ENCODE data around the gene MYL10. TPM values are rescaled to one million over a fixed set of nuclear protein-coding genes. Genes with fewer than 3 reads are reported as not detected.

Gene MYL10
- total RNA-seq, 1 donor: not detected

GRCh38 chr7:101598422-101598985 lies 30.6 kb downstream of the MYL10 start:
- no peaks in the 10 kb centered on the region for H3K79me2 ChIP-seq (ENCODE audit: insufficient read depth, low read length)
- H4K20me1 ChIP-seq (ENCODE audit: insufficient read depth, low read length): no peaks in the 10 kb centered on the region
- H3K36me3 ChIP-seq (ENCODE audit: insufficient read depth, low read length): no peaks in the 10 kb centered on the region
- no peak for TF ChIP-seq CTCF (IDR thresholded peaks at IDR 0.05; ENCODE audit: extremely low read depth, low read depth, low read length)
- no peaks in the 10 kb centered on the region for H3K4me1 ChIP-seq (ENCODE audit: insufficient read depth, low read length)
- no peak overlapping the region for H3K27ac ChIP-seq (ENCODE audit: low read depth, low read length)
- H2AFZ ChIP-seq (ENCODE audit: low read length): no peak overlapping the region
- no peak overlapping the region for H3K4me3 ChIP-seq (ENCODE audit: insufficient read depth, low read length)
- peaks cover 21% of the 10 kb centered on the region for H3K27me3 ChIP-seq (ENCODE audit: insufficient read depth, low read length)
- no peak for DNase-seq (ENCODE audit: insufficient read length, low spot score, missing footprints)
- no peaks in the 10 kb centered on the region for H3K9me3 ChIP-seq (ENCODE audit: low read depth, low read length)
- H3K4me2 ChIP-seq (ENCODE audit: insufficient read depth, low read length): no peak overlapping the region

- Histone ChIP-seq H3K27me3 (ENCODE audit: insufficient read depth, low read length) (peaks cover 21% of the 10 kb centered on the region), H2AFZ (ENCODE audit: low read length) (no peak overlapping the region), H3K36me3 (ENCODE audit: insufficient read depth, low read length) (no peaks in the 10 kb centered on the region), H3K4me2 (ENCODE audit: insufficient read depth, low read length) (no peak overlapping the region), H3K4me3 (ENCODE audit: insufficient read depth, low read length) (no peak overlapping the region), H3K79me2 (ENCODE audit: insufficient read depth, low read length) (no peaks in the 10 kb centered on the region), H4K20me1 (ENCODE audit: insufficient read depth, low read length) (no peaks in the 10 kb centered on the region), H3K9me3 (ENCODE audit: low read depth, low read length) (no peaks in the 10 kb centered on the region), H3K27ac (ENCODE audit: low read depth, low read length) (no peak overlapping the region), H3K4me1 (ENCODE audit: insufficient read depth, low read length) (no peaks in the 10 kb centered on the region)
- TF ChIP-seq CTCF (IDR thresholded peaks at IDR 0.05; ENCODE audit: extremely low read depth, low read depth, low read length): no peak
- peak; percentile 76 for DNase-seq (ENCODE audit: insufficient read length, low spot score, missing footprints)
Observed at GRCh38 chr7:101597941-101598340, 31.2 kb downstream of the MYL10 start.

GRCh38 chr7:101596898-101597297 lies 32.2 kb downstream of the MYL10 start:
- Histone ChIP-seq H3K27ac (ENCODE audit: low read depth, low read length) (no peak overlapping the region), H3K79me2 (ENCODE audit: insufficient read depth, low read length) (no peaks in the 10 kb centered on the region), H3K4me1 (ENCODE audit: insufficient read depth, low read length) (no peaks in the 10 kb centered on the region), H4K20me1 (ENCODE audit: insufficient read depth, low read length) (no peaks in the 10 kb centered on the region), H3K36me3 (ENCODE audit: insufficient read depth, low read length) (no peaks in the 10 kb centered on the region), H3K4me2 (ENCODE audit: insufficient read depth, low read length) (no peak overlapping the region), H3K27me3 (ENCODE audit: insufficient read depth, low read length) (peaks cover 18% of the 10 kb centered on the region), H3K4me3 (ENCODE audit: insufficient read depth, low read length) (no peak overlapping the region), H3K9me3 (ENCODE audit: low read depth, low read length) (no peaks in the 10 kb centered on the region), H2AFZ (ENCODE audit: low read length) (no peak overlapping the region)
- no peak for TF ChIP-seq CTCF (IDR thresholded peaks at IDR 0.05; ENCODE audit: extremely low read depth, low read depth, low read length)
- no peak for DNase-seq (ENCODE audit: insufficient read length, low spot score, missing footprints)

GRCh38 chr7:101595766-101596537 lies 33.1 kb downstream of the MYL10 start:
- H3K36me3 ChIP-seq (ENCODE audit: insufficient read depth, low read length): no peaks in the 10 kb centered on the region
- no peak for TF ChIP-seq CTCF (IDR thresholded peaks at IDR 0.05; ENCODE audit: extremely low read depth, low read depth, low read length)
- H3K27me3 ChIP-seq (ENCODE audit: insufficient read depth, low read length): peaks cover 15% of the 10 kb centered on the region
- H3K27ac ChIP-seq (ENCODE audit: low read depth, low read length): no peak overlapping the region
- peak; percentile 21 for DNase-seq (ENCODE audit: insufficient read length, low spot score, missing footprints)
- no peak overlapping the region for H3K4me3 ChIP-seq (ENCODE audit: insufficient read depth, low read length)
- H3K79me2 ChIP-seq (ENCODE audit: insufficient read depth, low read length): no peaks in the 10 kb centered on the region
- H2AFZ ChIP-seq (ENCODE audit: low read length): no peak overlapping the region
- no peaks in the 10 kb centered on the region for H3K9me3 ChIP-seq (ENCODE audit: low read depth, low read length)
- H3K4me1 ChIP-seq (ENCODE audit: insufficient read depth, low read length): no peaks in the 10 kb centered on the region
- no peak overlapping the region for H3K4me2 ChIP-seq (ENCODE audit: insufficient read depth, low read length)
- H4K20me1 ChIP-seq (ENCODE audit: insufficient read depth, low read length): no peaks in the 10 kb centered on the region
